Fibroblast of mammary gland (primary cell): ENCODE data around the gene ANKRD23.

Experiments
- DNase-seq: peaks from one replicate; pipeline ENCODE4 v3.0.0-alpha.2; 2010; ENCODE audit warnings: low read depth
- H3K4me3 ChIP-seq: 2 replicates; pipeline ENCODE4 v1.5.1; 2011; ENCODE audit warnings: low read depth, mild to moderate bottlenecking, low read length, moderate library complexity; ENCODE audit not compliant: control insufficient read depth
- CTCF ChIP-seq: conservative IDR thresholded peaks from 2 replicates; pipeline ENCODE4 v1.5.1; 2011; ENCODE audit warnings: low read depth, low read length, inconsistent platforms; ENCODE audit not compliant: control insufficient read depth, insufficient read depth

The ANKRD23 gene

GRCh38 chr2:96870626-96871255 lies 26.9 kb upstream of the ANKRD23 start:
- no peak for TF ChIP-seq CTCF
- no peak for DNase-seq
- H3K4me3 ChIP-seq: peak overlapping the region; percentile 77

- no peak for TF ChIP-seq CTCF
- no peak for DNase-seq
- H3K4me3 ChIP-seq: peak within 1 kb of the TSS; percentile 77
Measured at GRCh38 chr2:96869822-96870625, 26.2 kb upstream of the ANKRD23 start, which contains the start of gene SEMA4C. Gene SEMA4C (minus strand): TSS chr2:96870080. CDS start chr2:96867886, 2,194 bp downstream.

DNA sequence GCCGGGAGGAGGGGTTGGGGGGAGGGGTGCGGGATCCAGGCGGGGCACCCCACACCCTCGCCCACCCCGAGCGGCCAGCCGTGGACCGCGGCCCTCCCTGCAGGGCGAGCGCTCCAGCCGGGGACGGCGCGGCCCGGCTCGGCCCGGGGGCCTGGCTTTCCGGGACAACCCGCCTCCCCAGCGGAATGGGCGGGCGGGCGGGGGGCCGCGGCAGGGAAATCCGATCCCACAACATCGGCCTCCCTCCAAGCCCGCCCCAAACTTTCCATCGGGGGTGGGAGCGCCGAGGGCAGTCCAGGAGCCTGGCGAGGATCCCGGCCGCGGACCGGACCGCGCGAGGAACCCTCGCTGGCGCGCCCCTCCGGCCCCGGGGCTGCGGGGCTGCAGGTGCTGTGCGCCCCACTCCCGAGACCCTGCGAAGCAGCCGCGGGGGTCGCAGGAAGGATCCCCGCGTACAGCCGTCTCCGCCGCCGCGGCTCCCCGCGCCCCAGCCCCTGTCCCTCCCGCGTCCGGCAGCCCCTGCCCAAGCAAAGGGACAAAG lies 25.5 kb upstream of the ANKRD23 start:
- no peak for TF ChIP-seq CTCF
- peak; percentile 66 for DNase-seq
- H3K4me3 ChIP-seq: peak overlapping the region; percentile 77

DNA sequence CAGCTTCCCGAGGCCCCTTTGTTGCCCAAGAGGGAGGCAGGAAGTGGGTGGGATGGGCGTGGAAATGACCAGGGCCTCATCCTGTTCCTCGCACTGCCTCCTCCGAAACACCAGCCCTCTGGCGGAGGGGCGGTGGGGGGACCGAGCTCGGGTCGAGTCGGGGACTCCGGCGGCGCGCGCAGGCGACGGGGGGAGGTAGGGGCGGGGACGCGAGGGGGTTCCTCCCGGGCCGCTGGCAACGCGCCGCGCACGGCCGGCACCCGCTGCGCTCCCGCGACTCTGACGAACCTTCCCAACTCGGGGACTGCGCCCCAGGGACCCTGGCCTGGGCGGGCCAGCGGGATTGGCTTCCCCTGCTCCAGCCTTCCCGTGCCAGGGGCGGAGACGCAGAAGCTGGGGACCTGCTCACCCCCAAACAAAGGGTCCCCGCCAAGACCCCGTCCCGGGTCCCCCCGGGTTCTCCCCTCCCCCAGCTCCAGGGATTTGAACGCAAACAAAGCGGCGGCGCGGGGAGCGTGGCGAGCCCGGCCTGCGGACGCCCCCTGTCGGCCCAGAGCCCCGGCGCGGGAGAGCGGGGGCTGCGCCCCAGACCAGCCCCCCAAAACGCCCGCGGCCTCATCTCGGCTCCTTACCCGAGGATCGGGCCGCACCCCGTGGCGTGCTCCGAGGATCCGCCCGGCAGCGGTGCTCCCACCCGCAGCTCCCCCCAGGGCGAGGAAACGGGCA lies 24.9 kb upstream of the ANKRD23 start:
- TF ChIP-seq CTCF: no peak
- DNase-seq: peak; percentile 86
- H3K4me3 ChIP-seq: peak overlapping the region; percentile 77

- no peak for TF ChIP-seq CTCF
- DNase-seq: no peak
- H3K4me3 ChIP-seq: peak overlapping the region; percentile 77
Measured at GRCh38 chr2:96867756-96868554, 24.1 kb upstream of the ANKRD23 start.
